Ovary (tissue), 3 donors: ENCODE results near the gene HINT1.

Experiments
- CTCF ChIP-seq, 3 donors: fragments of 450-650 bp in 2 of 3; fragments of 200-600 bp in 1 of 3; IDR thresholded peaks; one replicate each; pipeline versions ENCODE4 v1.5.1 to v1.8.0; 2016 to 2022; ENCODE audit warnings: antibody characterized with exemption in 3 of 3, mild to moderate bottlenecking in 1 of 3
- EP300 ChIP-seq: sonication (generic); formaldehyde crosslinking; IDR thresholded peaks from one replicate; pipeline ENCODE4 v1.6.1; 2017; ENCODE audit warnings: antibody characterized with exemption
- POLR2A ChIP-seq: fragments of 450-650 bp; IDR thresholded peaks from one replicate; pipeline ENCODE4 v1.6.1; 2017; ENCODE audit warnings: antibody characterized with exemption, mild to moderate bottlenecking, moderate library complexity
- donor health status: DM: no; HTN: no; CAD: no.

- TF ChIP-seq POLR2A: no peak
- TF ChIP-seq CTCF (IDR thresholded peaks at IDR 0.05): no peak
- TF ChIP-seq EP300: no peak
Measured at GRCh38 chr5:131129306-131129705, 35.8 kb downstream of the HINT1 start.
